DND-41 (cell line): ENCODE data around the gene TGM2.
A peak's percentile ranks its signal among the peaks of the same experiment; 100 is the strongest.

Source experiments
- ATAC-seq: fragments of 200-7000 bp; cut with Tn5 transposase; 3 replicates; pipeline ENCODE4 v1.9.1; 2021; ENCODE audit warnings: low read depth; ENCODE audit not compliant: insufficient read depth
- DNase-seq: peaks from one replicate; pipeline ENCODE4 v3.0.0-alpha.2; 2020
- H2AFZ ChIP-seq: 2 replicates; pipeline ENCODE4 v1.6.0; 2012; ENCODE audit warnings: low read depth, low read length
- H3K27ac ChIP-seq: 2 replicates; pipeline ENCODE4 v1.5.1; 2012; ENCODE audit warnings: low read length, inconsistent platforms
- H3K27me3 ChIP-seq: fragments of 200-600 bp; sonication (generic); 2 replicates; pipeline ENCODE4 v1.6.0; 2012; ENCODE audit warnings: low read length, mild to moderate bottlenecking, inconsistent platforms; ENCODE audit not compliant: insufficient read depth, poor library complexity
- H3K36me3 ChIP-seq: 2 replicates; pipeline ENCODE4 v1.5.1; 2012; ENCODE audit warnings: low read length, inconsistent platforms; ENCODE audit not compliant: insufficient read depth
- H3K4me1 ChIP-seq: 2 replicates; pipeline ENCODE4 v1.5.1; 2012; ENCODE audit warnings: mild to moderate bottlenecking, low read length; ENCODE audit not compliant: insufficient read depth
- H3K4me2 ChIP-seq: 2 replicates; pipeline ENCODE4 v1.6.0; 2012; ENCODE audit warnings: mild to moderate bottlenecking, moderate library complexity, low read length, inconsistent platforms; ENCODE audit not compliant: insufficient read depth
- H3K4me3 ChIP-seq, 2 experiments: fragments of 200-600 bp in 1 of 2; shearing (Covaris generic) in 1 of 2; 2 replicates each; pipeline ENCODE4 v1.5.1; 2012 to 2016; ENCODE audit warnings: inconsistent platforms in 2 of 2, low read length in 2 of 2, mild to moderate bottlenecking in 2 of 2, low read depth in 1 of 2, moderate library complexity in 1 of 2
- H3K79me2 ChIP-seq: 2 replicates; pipeline ENCODE4 v1.6.0; 2012; ENCODE audit warnings: low read length, inconsistent platforms; ENCODE audit not compliant: insufficient read depth
- H3K9ac ChIP-seq: 2 replicates; pipeline ENCODE4 v1.6.0; 2012; ENCODE audit warnings: low read depth, mild to moderate bottlenecking, inconsistent platforms, low read length, moderate library complexity
- H3K9me3 ChIP-seq: 2 replicates; pipeline ENCODE4 v1.5.1; 2012; ENCODE audit warnings: low read length, moderate library complexity, mild to moderate bottlenecking, inconsistent platforms; ENCODE audit not compliant: insufficient read depth, severe bottlenecking
- H4K20me1 ChIP-seq: 2 replicates; pipeline ENCODE4 v1.6.0; 2012; ENCODE audit warnings: low read length; ENCODE audit not compliant: insufficient read depth
- EZH2 ChIP-seq: IDR thresholded peaks from 3 replicates; pipeline ENCODE4 v1.6.1; 2012; ENCODE audit warnings: borderline replicate concordance, low read depth, mild to moderate bottlenecking, moderate library complexity, low read length, inconsistent platforms; ENCODE audit not compliant: severe bottlenecking
- TF ChIP-seq, protein P1 (sequence below): IDR thresholded peaks from 2 replicates; pipeline ENCODE4 v1.5.1; 2012; ENCODE audit warnings: borderline replicate concordance, low read length, moderate library complexity, mild to moderate bottlenecking; ENCODE audit not compliant: poor library complexity, severe bottlenecking; ENCODE audit errors: extremely low read depth

Gene TGM2

DNA sequence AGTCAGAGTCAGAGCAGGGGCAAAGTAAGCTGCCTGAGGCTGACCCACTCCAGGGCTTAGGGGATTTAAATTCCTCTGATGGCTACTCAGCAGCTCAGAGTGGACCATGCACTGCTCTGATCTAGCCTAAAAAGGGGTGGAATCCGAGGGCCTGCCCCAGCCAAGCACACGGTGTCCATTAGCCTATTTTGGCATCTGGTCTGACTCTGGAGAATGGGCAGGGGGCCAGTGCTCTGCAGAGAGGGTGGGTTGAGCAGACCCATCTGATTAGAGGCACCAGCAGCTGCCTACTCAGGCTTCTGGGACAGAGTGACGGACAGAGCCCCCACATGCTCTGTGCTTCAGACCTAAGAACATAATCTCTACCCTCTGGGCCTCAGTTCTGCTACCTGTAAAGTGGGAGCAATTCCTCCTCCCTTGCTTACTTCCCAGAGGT lies 25.9 kb upstream of the TGM2 start:
- H3K9me3 ChIP-seq = no peaks in the 10 kb centered on the region
- no peak overlapping the region for H3K9ac ChIP-seq
- no peak overlapping the region for H3K4me3 ChIP-seq
- DNase-seq = no peak
- no peak overlapping the region for H3K4me2 ChIP-seq
- no peak for ATAC-seq
- no peaks in the 10 kb centered on the region for H3K4me1 ChIP-seq
- H3K79me2 ChIP-seq = no peaks in the 10 kb centered on the region
- peaks cover 7% of the 10 kb centered on the region for H3K27me3 ChIP-seq
- TF ChIP-seq, protein P1, sequence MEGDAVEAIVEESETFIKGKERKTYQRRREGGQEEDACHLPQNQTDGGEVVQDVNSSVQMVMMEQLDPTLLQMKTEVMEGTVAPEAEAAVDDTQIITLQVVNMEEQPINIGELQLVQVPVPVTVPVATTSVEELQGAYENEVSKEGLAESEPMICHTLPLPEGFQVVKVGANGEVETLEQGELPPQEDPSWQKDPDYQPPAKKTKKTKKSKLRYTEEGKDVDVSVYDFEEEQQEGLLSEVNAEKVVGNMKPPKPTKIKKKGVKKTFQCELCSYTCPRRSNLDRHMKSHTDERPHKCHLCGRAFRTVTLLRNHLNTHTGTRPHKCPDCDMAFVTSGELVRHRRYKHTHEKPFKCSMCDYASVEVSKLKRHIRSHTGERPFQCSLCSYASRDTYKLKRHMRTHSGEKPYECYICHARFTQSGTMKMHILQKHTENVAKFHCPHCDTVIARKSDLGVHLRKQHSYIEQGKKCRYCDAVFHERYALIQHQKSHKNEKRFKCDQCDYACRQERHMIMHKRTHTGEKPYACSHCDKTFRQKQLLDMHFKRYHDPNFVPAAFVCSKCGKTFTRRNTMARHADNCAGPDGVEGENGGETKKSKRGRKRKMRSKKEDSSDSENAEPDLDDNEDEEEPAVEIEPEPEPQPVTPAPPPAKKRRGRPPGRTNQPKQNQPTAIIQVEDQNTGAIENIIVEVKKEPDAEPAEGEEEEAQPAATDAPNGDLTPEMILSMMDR = no peak
- no peak for TF ChIP-seq EZH2
- no peaks in the 10 kb centered on the region for H3K36me3 ChIP-seq
- no peaks in the 10 kb centered on the region for H4K20me1 ChIP-seq
- H3K27ac ChIP-seq = no peak overlapping the region
- H2AFZ ChIP-seq = no peak overlapping the region

DNA sequence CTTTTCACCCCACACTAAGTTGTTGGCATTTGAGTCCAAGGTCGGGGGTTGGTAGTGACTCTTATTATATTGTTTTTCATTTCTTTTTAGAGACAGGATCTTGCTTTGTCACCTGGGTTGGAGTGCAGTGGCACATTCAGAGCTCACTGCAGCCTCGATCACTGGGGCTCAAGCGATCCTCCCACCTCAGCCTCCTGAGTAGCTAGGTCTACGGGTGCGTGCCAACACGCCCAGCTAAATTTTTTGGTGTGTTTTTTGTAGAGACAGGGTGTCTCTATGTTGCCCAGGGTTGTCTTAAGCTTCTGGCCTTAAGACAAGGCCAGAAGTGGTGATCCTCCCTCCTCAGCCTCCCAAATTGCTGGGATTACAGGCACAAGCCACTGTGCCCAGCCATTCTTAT lies 25.1 kb upstream of the TGM2 start:
- no peaks in the 10 kb centered on the region for H3K36me3 ChIP-seq
- no peak for DNase-seq
- no peaks in the 10 kb centered on the region for H4K20me1 ChIP-seq
- H3K4me2 ChIP-seq = no peak overlapping the region
- no peak for ATAC-seq
- H3K4me1 ChIP-seq = no peaks in the 10 kb centered on the region
- H3K27ac ChIP-seq = no peak overlapping the region
- no peak for TF ChIP-seq EZH2
- TF ChIP-seq, protein P1 = no peak
- no peaks in the 10 kb centered on the region for H3K79me2 ChIP-seq
- H3K9me3 ChIP-seq = no peaks in the 10 kb centered on the region
- peaks cover 7% of the 10 kb centered on the region for H3K27me3 ChIP-seq
- H3K4me3 ChIP-seq = no peak overlapping the region
- no peak overlapping the region for H2AFZ ChIP-seq
- H3K9ac ChIP-seq = no peak overlapping the region

DNA sequence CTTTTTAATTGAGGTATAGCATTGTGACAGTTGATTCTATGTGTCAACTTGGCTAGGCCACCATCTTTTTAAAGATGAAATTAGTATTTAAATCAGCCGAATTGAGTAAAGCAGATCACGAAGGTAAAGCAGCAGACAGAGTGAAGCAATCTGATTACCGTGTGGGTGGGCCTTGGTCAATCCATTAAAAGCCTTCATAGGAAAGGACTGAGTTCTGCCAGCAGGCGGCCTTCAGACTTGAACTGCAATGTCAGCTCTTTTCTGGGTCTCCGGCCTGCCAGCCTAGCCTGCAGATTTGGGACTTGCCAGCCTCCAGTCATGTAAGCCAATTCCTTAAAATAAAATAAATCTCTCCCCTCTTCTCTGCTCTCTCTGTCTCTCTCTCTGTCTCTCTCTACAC lies 22.4 kb upstream of the TGM2 start:
- Histone ChIP-seq H3K4me2 (no peak overlapping the region), H4K20me1 (no peaks in the 10 kb centered on the region), H3K4me3 (no peak overlapping the region), H3K27me3 (peaks cover 10% of the 10 kb centered on the region), H3K9ac (no peak overlapping the region), H2AFZ (no peak overlapping the region), H3K79me2 (no peaks in the 10 kb centered on the region), H3K36me3 (no peaks in the 10 kb centered on the region), H3K27ac (no peak overlapping the region), H3K4me1 (no peaks in the 10 kb centered on the region), H3K9me3 (no peaks in the 10 kb centered on the region)
- no peak for ATAC-seq
- DNase-seq = no peak
- TF ChIP-seq EZH2 = no peak
- TF ChIP-seq, protein P1 = peak; percentile 19

DNA sequence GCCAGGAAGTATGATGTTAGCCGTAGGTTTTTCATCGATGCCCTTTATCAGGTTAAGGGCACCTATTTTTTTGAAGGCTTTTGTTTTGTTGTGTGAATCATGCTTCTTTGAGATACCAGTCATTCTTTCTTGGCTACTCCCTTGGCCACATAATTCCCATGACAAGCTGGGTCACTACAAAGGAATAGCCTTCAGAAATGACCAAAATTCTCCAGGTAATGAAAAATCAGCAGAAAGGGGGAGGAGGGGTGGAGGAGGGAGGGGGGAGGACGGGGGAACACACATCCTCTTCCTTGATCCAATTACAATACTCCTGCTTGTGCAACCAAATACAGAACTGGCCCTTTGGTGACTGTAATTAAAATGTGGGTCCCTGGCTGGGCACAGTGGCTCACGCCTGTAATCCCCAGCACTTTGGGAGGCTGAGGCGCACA lies 21.7 kb upstream of the TGM2 start:
- Histone ChIP-seq H3K4me1 (no peaks in the 10 kb centered on the region), H3K79me2 (no peaks in the 10 kb centered on the region), H3K27ac (no peak overlapping the region), H3K9me3 (no peaks in the 10 kb centered on the region), H3K4me2 (no peak overlapping the region), H2AFZ (no peak overlapping the region), H3K4me3 (no peak overlapping the region), H3K9ac (no peak overlapping the region), H4K20me1 (no peaks in the 10 kb centered on the region), H3K27me3 (peaks cover 9% of the 10 kb centered on the region), H3K36me3 (no peaks in the 10 kb centered on the region)
- no peak for TF ChIP-seq EZH2
- TF ChIP-seq, protein P1 = no peak
- ATAC-seq (no peak), DNase-seq (no peak)
